Right renal cortex interstitium (tissue), 3 donors: ENCODE measurements around the gene TPRG1. TPM values are rescaled to one million over a fixed set of nuclear protein-coding genes. Genes with fewer than 3 reads are reported as not detected.

ENCODE experiments used
- DNase-seq, 3 donors: peaks; one replicate each; pipeline ENCODE4 v3.0.0-alpha.2; 2013; ENCODE audit warnings: low read depth in 3 of 3, low spot score in 2 of 3
- polyA plus RNA-seq, 3 donors: library from polyadenylated mRNA; unstranded; fragments of 120-200 nt; gene quantifications; one replicate each; pipeline ENCODE4 v1.2.1, GENCODE V29; 2013; ENCODE audit not compliant: insufficient read length in 3 of 3

TPRG1 gene
- polyA plus RNA-seq, 3 donors = 0.40 to 1.2 (median 0.75) TPM

- no peak for DNase-seq
Measured at GRCh38 chr3:189344996-189345395, 173.2 kb downstream of the TPRG1 start.

GRCh38 chr3:189349772-189350171 is 178.0 kb downstream of the TPRG1 start:
- no peak for DNase-seq

GRCh38 chr3:189353318-189353965 is 181.7 kb downstream of the TPRG1 start:
- no peak for DNase-seq

GRCh38 chr3:189353988-189354889 is 182.5 kb downstream of the TPRG1 start:
- no peak for DNase-seq

GRCh38 chr3:189355115-189355480 is 183.3 kb downstream of the TPRG1 start:
- no peak for DNase-seq

- DNase-seq = no peak
Measured at GRCh38 chr3:189355481-189356201, 183.9 kb downstream of the TPRG1 start.

GRCh38 chr3:189360291-189360690 is 188.5 kb downstream of the TPRG1 start:
- DNase-seq = no peak

- no peak for DNase-seq
Measured at GRCh38 chr3:189361103-189361835, 189.5 kb downstream of the TPRG1 start.

GRCh38 chr3:189363590-189364255 is 192.0 kb downstream of the TPRG1 start:
- no peak for DNase-seq

GRCh38 chr3:189365609-189366564 is 194.1 kb downstream of the TPRG1 start:
- no peak for DNase-seq

- DNase-seq = no peak
Measured at GRCh38 chr3:189368384-189368783, 196.6 kb downstream of the TPRG1 start.

GRCh38 chr3:189369636-189370035 is 197.9 kb downstream of the TPRG1 start:
- DNase-seq = no peak

GRCh38 chr3:189372243-189372642 is 200.5 kb downstream of the TPRG1 start:
- no peak for DNase-seq
